GM19438 (cell line): ENCODE measurements around the gene BAG2.

Experiments
- ATAC-seq: cut with Tn5 transposase; IDR thresholded peaks from one replicate; pipeline ENCODE4 v1.9.1; 2021; ENCODE audit warnings: low read depth; ENCODE audit not compliant: unreplicated experiment

Gene BAG2

GRCh38 chr6:57221191-57221935 lies 49.2 kb downstream of the BAG2 start:
- ATAC-seq = peak; percentile 57

GRCh38 chr6:57221936-57222742 lies 50.0 kb downstream of the BAG2 start, which contains the start of gene RAB23:
Gene RAB23, minus strand, starts transcription at chr6:57222307. Its CDS starts 11,927 bp downstream, at chr6:57210380.
- ATAC-seq = peak; percentile 86

- no peak for ATAC-seq
Observed at GRCh38 chr6:57222743-57223077, 50.6 kb downstream of the BAG2 start.

- no peak for ATAC-seq
Observed at GRCh38 chr6:57224769-57225515, 52.8 kb downstream of the BAG2 start.

- no peak for ATAC-seq
Observed at GRCh38 chr6:57226221-57226620, 54.1 kb downstream of the BAG2 start.
